Motor neuron (in vitro differentiated cells): ENCODE data around the gene NAA16. TPM values are rescaled to one million over a fixed set of nuclear protein-coding genes. Genes with fewer than 3 reads are reported as not detected.
A peak's percentile ranks its signal among the peaks of the same experiment; 100 is the strongest.

ENCODE experiments used
- ATAC-seq, 8 experiments: fragments of 200-7000 bp; cut with Tn5 transposase; replicated peaks in 6 of 8; 2 replicates each; pipeline ENCODE4 v1.8.0; 2021; ENCODE audit warnings: mild to moderate bottlenecking in 8 of 8, moderate library complexity in 8 of 8
- H3K27ac ChIP-seq, 2 donors: fragments of 250-450 bp; sonication (Bioruptor Pico); 2 replicates each; pipeline ENCODE4 v1.9.0; 2021; ENCODE audit warnings: antibody characterized with exemption in 2 of 2, mild to moderate bottlenecking in 2 of 2, moderate library complexity in 1 of 2
- H3K4me1 ChIP-seq, 2 donors: fragments of 250-450 bp; sonication (Bioruptor Pico); replicated peaks in 1 of 2; 2 replicates each; pipeline ENCODE4 v1.6.1; 2021; ENCODE audit warnings: antibody characterized with exemption in 2 of 2, mild to moderate bottlenecking in 2 of 2, moderate library complexity in 1 of 2
- H3K4me3 ChIP-seq, 5 donors: fragments of 250-450 bp; sonication (Bioruptor Pico); 2 replicates each; pipeline ENCODE4 v1.9.0; 2021; ENCODE audit warnings: antibody characterized with exemption in 5 of 5, mild to moderate bottlenecking in 5 of 5, moderate library complexity in 4 of 5
- WGBS, 10 experiments: fragments of 450-650 bp; shearing (Covaris generic); methylation state at CpG; one replicate each; pipeline ENCODE4 v1.0.0; 2022; 5-methylcytosine and 5-hydroxymethylcytosine counted together
- in situ Hi-C, 9 experiments: fragments of 400-800 bp; cut with MboI; loops; one replicate each; pipeline ENCODE4 v1.15.0; 2021; ENCODE audit warnings: low sequenced_read_pairs in 9 of 9, low pct_unique_long_range_greater_than_20kb in 2 of 9; ENCODE audit not compliant: unreplicated experiment in 9 of 9
- total RNA-seq, 8 experiments: library from RNA; unstranded; fragments of 300-600 nt; gene quantifications; 2 replicates each; pipeline versions ENCODE4 v1.2.3 to v1.2.4, GENCODE V29; 2022

Gene NAA16
- total RNA-seq, 8 experiments from 2014 or later, result 8.3 to 41.9 (median 20.2) TPM

DNA sequence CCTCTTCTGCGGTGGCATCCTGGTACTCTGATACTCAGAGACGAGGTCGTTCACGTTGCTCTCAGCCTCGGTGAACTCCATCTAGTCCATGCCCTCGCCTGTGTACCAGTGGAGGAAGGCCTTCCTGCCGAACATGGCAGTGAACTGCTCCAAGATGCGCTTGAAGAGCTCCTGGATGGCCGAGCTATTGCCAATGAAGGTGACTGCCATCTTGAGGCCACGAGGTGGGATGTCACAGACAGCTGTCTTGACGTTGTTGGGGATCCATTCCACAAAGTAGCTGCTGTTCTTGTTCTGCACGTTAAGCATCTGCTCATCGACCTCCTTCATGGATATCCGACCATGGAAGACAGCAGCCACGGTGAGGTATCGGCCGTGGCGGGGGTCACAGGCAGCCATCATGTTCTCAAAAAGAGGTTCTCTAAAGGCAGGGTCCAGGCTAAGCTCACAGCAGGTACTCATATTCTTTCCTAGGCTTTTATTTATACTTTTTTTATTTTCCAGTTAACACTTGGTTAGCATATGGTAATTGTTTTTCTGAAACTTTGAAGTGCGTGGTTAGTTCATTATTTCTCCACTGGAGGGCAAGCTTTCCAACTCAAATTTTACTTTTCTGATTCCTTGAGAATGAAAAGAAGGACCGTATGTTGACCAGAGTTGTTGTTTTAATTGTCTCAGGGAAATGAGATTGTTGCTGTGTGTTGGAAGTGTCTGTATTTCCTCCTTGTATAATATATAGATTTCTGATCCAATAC is 73.9 kb downstream of the NAA16 start:
- WGBS, 10 experiments, result 44 to 100% (median 79%) methylated on average over 2 to 8 of the region's 20 CpGs; no CpG with 5 or more reads in 2 of the 10 experiments
- in situ Hi-C loops, result no loop called here
- H3K4me1 ChIP-seq, result no peaks in the 10 kb centered on the region
- H3K27ac ChIP-seq, result no peak overlapping the region
- no peak for ATAC-seq
- no peak overlapping the region for H3K4me3 ChIP-seq

DNA sequence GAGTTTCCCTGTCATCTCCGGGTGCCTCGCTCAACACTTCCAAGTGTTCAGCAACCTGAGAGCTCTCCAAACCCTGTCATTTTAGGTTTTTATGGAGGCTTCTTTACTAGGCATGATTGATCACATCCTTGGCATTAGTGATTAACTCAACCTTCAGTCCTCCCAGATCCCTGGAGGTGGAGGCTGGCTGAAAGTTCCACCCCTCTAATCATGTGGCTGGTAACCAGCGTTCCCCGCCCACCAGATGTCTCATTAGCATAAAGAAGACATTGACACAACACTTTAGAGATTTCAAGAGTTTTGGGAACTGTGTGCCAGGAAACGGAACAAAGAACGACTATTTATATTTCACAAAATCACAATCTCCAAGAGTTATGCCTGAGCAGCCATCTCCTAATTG is 75.1 kb downstream of the NAA16 start:
- in situ Hi-C loops, result no loop called here
- no peak overlapping the region for H3K27ac ChIP-seq
- no peaks in the 10 kb centered on the region for H3K4me1 ChIP-seq
- H3K4me3 ChIP-seq, result no peak overlapping the region
- peak in 2 of 8 experiments; percentile 81 to 90 for ATAC-seq
- WGBS, 10 experiments, result 33 to 97% (median 75%) methylated on average over 2 to 6 of the region's 6 CpGs; no CpG with 5 or more reads in 2 of the 10 experiments

DNA sequence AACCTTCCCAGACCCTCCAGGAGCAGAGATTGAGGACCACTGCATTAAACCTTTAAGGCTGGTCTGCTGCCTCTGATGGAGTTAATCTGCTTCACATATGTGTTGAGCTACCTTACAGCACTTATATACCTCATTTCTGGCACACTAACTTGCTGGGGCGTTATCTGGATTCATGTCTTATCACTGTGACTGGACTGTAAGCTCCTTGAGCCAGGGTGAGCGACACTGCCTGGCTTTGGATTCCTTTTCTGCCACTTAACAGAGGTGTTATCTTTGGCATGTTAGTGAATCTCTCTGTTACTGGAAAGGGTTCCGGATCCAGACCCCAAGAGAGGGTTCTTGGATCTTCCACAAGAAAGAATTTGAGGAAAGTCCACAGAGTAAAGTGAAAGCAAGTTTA is 76.5 kb downstream of the NAA16 start:
- Histone ChIP-seq H3K4me1 (no peaks in the 10 kb centered on the region), H3K27ac (no peak overlapping the region), H3K4me3 (no peak overlapping the region)
- WGBS, 10 experiments, result 0 to 100% (median 77%) methylated on average over 1 to 3 of the region's 3 CpGs; no CpG with 5 or more reads in 2 of the 10 experiments
- no peak for ATAC-seq
- in situ Hi-C loops, result no loop called here

DNA sequence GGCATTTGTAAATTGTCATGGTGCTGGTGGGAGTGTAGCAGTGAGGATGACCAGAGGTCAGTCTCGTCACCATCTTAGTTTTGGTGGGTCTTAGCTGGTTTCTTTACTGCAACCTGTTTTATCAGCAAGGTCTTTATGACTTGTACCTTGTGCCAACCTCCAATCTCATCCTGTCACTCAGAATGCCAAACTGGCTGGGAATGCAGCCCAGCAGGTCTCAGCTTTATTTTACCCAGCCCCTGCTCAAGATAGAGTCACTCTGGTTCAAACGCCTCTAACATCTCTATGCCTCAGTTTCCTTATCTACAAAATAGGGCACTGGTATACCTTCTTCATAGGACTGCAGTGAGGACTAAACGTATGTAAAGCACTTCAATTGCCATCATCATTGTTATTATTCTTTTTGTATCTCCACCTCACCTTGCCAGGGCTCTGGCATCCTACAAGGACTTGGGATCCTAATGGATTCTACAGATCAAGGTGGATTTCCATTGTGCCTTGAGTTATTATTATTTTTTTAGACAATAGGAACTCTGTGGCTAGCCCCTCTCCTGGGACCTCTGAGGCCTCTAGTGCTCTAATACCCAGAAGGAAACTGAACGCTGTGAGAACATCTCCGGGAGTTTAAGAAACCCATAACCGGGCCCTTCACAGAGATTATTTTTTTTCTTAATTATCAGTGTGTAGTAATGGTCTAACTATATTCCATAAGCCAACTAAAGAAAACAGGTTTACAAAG is 77.2 kb downstream of the NAA16 start:
- Histone ChIP-seq H3K27ac (no peak overlapping the region), H3K4me3 (no peak overlapping the region), H3K4me1 (no peaks in the 10 kb centered on the region)
- ATAC-seq, result no peak
- in situ Hi-C loops, result no loop called here
- WGBS, 10 experiments, result 60 to 100% (median 90%) methylated on average over 1 to 4 of the region's 6 CpGs; no CpG with 5 or more reads in 3 of the 10 experiments

DNA sequence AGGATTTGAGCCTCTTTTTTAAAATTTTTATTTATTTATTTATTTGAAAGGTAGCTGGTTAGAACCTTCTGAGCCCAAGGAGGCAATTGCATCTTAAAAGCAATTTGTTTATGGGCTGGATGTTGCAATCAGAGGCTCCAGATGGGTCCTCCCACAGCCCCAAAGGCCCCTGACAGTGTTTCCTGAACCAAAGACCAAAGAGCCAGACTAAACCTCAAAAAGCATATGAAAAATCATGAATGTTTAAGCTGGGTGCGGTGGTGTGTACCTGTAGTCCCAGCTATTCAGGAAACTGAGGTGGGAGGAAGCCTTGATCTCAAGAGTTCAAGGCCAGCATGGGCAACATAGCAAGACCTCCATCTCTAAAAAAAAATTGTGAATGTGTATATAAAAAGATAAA is 78.5 kb downstream of the NAA16 start:
- in situ Hi-C loops, result no loop called here
- ATAC-seq, result no peak
- no peak overlapping the region for H3K27ac ChIP-seq

DNA sequence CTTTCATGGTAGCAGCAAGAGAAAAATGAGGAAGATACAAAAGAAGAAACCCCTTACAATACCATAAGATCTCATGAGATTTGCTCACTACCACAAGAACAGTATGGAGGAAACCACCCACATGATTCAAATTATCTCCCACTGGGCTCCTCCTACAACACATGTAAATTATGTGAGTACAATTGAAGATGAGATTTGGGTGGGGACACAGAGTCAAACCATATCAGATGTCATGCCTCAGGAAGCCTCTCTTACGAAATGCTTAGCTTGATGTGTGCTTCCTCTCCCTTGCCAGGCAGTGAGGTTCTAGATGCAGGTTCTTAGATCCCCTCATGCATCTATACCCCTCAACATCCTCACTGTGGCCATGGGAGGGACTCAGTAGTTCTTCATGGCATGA is 83.1 kb downstream of the NAA16 start:
- ATAC-seq, result peak in 2 of 8 experiments; percentile 62 to 80
- in situ Hi-C loops, result no loop called here
- no peaks in the 10 kb centered on the region for H3K4me1 ChIP-seq
- H3K4me3 ChIP-seq, result no peak overlapping the region
- H3K27ac ChIP-seq, result no peak overlapping the region
- 63 to 100% (median 80%) methylated on average over 1 of the region's 1 CpG; no CpG with 5 or more reads in 7 of the 10 experiments for WGBS, 10 experiments

More for the DNA sequence above, 78.5 kb downstream of the NAA16 start:
- no peak overlapping the region for H3K4me3 ChIP-seq
- WGBS, 10 experiments, result 0 to 100% (median 89%) methylated on average over 1 of the region's 1 CpG; no CpG with 5 or more reads in 3 of the 10 experiments
- no peaks in the 10 kb centered on the region for H3K4me1 ChIP-seq

DNA sequence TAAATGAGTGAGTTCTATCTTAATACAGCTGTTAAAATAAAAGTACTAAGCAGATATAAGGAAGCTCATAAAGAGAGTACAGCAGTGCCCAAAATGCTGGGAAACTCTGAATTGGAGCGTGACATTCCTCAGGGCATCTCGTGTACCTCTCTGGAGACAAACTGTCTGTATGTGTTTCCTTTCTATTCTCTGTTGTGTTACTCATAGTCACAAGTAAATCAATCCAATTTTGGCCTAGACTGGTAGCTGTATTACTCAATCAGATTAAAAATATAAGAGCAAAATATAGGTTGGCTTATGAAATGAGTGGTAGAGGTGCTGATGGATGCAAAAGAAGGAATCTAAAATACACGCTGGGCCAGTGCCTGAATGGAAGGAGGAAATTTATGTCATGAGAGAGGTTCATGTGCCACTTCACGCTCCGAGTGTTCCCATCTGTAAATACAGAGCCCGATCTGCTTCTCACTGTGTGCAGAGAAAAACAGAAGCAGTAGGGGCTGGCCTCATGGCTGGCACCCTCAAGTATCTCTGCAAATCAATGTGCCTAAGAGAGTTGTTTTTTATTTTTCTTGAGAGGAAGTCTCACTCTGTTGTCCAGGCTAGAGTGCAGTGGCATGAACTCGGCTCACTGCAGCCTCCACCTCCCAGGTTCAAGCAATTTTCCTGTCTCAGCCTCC is 87.6 kb downstream of the NAA16 start:
- peak in 2 of 8 experiments; percentile 37 to 46 for ATAC-seq
- WGBS, 10 experiments, result 25 to 100% (median 83%) methylated on average over 1 to 7 of the region's 7 CpGs; no CpG with 5 or more reads in 1 of the 10 experiments
- no peak overlapping the region for H3K27ac ChIP-seq
- H3K4me3 ChIP-seq, result no peak overlapping the region
- in situ Hi-C loops, result no loop called here
- H3K4me1 ChIP-seq, result no peaks in the 10 kb centered on the region

DNA sequence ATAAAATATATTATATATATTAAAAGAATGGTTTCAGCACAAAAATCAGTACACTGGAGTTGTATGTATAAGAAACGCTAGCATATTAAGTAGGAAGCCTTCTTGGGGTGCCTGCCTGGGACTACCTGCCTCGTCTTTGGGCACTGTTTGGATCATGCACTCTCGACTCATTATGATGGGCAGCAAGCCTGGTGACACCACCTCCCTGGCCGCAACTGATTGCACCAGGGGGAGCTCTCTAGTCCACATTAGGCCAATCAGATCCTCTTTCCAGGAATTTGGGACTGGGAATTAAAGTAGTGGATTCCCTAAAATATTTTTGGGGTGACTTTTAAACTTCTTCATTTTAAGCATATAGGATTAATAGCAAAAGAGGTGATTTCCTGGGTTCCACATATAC is 90.3 kb downstream of the NAA16 start:
- no peaks in the 10 kb centered on the region for H3K4me1 ChIP-seq
- no peak for ATAC-seq
- H3K27ac ChIP-seq, result no peak overlapping the region
- WGBS, 10 experiments, result 60 to 100% (median 85%) methylated on average over 1 to 4 of the region's 4 CpGs; no CpG with 5 or more reads in 2 of the 10 experiments
- no peak overlapping the region for H3K4me3 ChIP-seq
- in situ Hi-C loops, result loop anchor here in 1 of 9 experiments (25.0 kb wide), 1 partner anchor 261 kb away; no protein-coding TSS in a partner anchor

DNA sequence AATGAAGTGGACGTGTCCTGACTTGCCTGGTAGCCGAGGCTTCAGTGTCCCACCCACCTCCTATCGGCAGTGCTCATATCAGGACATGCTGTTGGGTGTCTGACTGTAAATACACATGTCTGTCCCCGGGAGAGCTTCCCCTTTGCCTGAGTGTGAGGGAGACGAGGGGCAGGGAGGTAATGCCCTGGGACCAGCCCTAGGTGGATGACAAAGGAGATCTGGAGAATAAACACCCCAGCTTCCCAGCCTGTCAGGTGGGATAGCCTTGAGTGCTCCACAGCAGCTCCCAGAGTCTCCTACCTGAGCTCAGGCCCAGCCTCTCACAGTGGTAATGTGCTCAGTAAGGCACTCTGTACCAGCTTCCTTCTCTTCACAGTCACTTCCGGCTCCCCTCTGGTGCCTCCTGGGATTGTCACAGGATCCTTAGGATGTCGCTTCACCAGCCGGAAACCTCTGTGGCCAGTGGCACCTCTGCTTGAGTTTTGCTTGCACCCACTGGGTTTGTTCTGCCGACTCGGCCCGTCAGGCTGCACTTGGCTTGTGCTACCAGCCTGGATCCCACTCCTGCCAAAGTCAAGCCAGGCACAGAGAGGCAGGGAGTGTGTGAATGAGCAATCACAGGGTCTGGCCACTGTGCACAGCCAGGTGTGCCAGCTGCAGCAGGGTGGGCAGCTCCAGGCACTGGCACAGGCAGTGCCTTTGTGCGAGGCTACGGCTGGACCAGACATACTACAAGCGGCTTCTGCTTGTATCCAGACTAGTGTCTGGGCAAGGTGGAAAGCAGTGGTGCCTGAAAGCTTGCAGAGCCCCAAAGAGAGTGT is 91.8 kb downstream of the NAA16 start:
- H3K27ac ChIP-seq, result no peak overlapping the region
- H3K4me3 ChIP-seq, result no peak overlapping the region
- peak in 3 of 8 experiments; percentile 27 to 43 (median 31) for ATAC-seq
- in situ Hi-C loops, result loop anchor here in 1 of 9 experiments (25.0 kb wide), 1 partner anchor 259 kb away; no protein-coding TSS in a partner anchor
- WGBS, 10 experiments, result 70 to 100% (median 96%) methylated on average over 1 to 9 of the region's 14 CpGs; no CpG with 5 or more reads in 3 of the 10 experiments
- no peaks in the 10 kb centered on the region for H3K4me1 ChIP-seq

DNA sequence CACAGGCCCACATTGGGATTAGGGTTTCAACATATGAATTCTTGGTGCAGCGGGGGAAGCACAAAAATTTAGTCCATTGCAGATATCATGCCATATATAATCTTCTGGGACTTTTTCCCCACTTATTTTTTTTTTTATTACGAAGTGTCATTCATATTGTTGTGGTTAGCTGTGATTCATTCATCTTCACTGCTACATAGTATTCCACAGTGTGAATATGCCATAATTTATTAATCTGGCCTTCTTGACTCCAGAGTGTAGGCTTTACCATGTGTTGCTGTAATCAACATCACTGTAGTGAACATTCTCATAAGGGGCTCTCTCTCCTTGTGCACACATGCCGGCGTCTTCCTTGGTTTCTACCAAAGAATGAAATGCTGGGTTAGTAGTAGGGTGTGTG is 92.9 kb downstream of the NAA16 start:
- Histone ChIP-seq H3K4me3 (no peak overlapping the region), H3K4me1 (no peaks in the 10 kb centered on the region), H3K27ac (no peak overlapping the region)
- no peak for ATAC-seq
- in situ Hi-C loops, result loop anchor here in 1 of 9 experiments (25.0 kb wide), 1 partner anchor 258 kb away; no protein-coding TSS in a partner anchor
- 70 to 97% (median 85%) methylated on average over 2 to 4 of the region's 4 CpGs; no CpG with 5 or more reads in 2 of the 10 experiments for WGBS, 10 experiments

DNA sequence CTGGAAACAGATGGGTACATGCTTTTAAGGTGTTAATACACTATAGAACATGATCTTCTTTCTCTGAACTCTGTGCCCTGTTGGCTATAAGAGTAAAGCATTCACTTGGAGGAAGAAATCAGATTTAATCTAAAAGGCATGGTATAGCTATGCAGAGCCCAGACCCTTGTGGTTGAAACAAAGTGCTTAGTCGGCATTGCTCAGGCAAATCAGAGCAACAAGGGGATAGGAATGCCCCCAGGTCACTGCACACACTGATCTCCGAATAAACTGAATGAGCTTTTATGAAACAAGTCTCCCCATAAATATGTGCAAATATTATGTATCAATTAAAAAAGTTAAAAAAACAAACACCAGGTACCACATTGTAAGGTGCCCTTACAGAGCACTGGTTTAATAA is 94.3 kb downstream of the NAA16 start:
- WGBS, 10 experiments, result 0 to 75% (median 40%) methylated on average over 1 to 2 of the region's 2 CpGs; no CpG with 5 or more reads in 2 of the 10 experiments
- ATAC-seq, result peak in 1 of 8 experiments; percentile 37
- in situ Hi-C loops, result loop anchor here in 1 of 9 experiments (25.0 kb wide), 1 partner anchor 257 kb away; no protein-coding TSS in a partner anchor

DNA sequence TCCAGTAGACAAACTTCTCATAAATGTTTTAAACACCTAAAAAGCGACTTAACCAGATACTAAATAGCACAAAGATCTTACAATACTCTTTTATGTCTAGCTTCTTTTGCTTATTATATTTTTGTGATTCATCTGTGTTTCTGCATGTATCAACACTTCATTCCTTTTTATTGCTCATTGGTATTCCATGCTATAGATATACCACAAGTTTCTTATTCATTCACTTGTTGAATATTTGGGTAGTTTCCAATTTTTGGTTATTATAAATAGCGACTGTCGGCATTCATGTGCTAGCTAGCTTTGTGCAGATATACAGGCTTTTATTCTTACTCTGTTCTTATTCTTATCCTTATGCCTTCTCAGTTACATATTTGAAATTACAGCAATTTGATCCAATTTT is 96.3 kb downstream of the NAA16 start:
- ATAC-seq, result no peak
- in situ Hi-C loops, result loop anchor here in 1 of 9 experiments (25.0 kb wide), 1 partner anchor 255 kb away; no protein-coding TSS in a partner anchor
- H3K27ac ChIP-seq, result no peak overlapping the region
- 21 to 80% (median 58%) methylated on average over 1 to 3 of the region's 3 CpGs; no CpG with 5 or more reads in 1 of the 10 experiments for WGBS, 10 experiments
- H3K4me3 ChIP-seq, result no peak overlapping the region
- H3K4me1 ChIP-seq, result no peaks in the 10 kb centered on the region

More for the DNA sequence above, 94.3 kb downstream of the NAA16 start:
- Histone ChIP-seq H3K4me3 (no peak overlapping the region), H3K27ac (no peak overlapping the region), H3K4me1 (no peaks in the 10 kb centered on the region)
